ENCODE results near the gene PDXP.

Gene PDXP

GRCh38 chr22:37634417-37634924, 24.1 kb upstream of the PDXP start:
- Mint-ChIP-seq H3K4me1 (ENCODE audit: low read depth) (peaks cover 78% of the 10 kb centered on the region), H3K27me3 (no peaks in the 10 kb centered on the region), H3K36me3 (ENCODE audit: low read depth) (peaks cover 5% of the 10 kb centered on the region), H3K9me3 (no peaks in the 10 kb centered on the region), H3K4me3 (peak overlapping the region; percentile 75), H3K27ac (peak overlapping the region; percentile 92)

DNA sequence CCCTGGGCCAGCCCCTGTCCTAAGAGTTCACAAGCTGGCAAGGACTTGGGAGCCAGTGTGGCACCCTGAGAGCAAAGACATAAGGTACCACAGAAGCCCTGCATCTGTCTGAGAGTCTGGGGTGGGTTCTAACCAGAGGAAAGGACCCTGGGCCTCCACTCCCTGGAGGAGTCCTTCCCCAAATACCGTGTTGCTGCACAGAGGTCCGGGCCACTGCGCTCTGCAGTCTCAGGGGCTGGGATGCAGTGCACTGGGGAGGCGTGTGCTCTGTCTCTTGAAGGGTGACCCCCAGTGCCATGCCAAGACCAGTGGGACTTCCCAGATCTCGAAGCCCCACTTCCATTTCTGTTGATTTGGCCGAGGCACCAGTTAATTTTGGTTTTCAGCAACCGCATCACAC, 23.4 kb upstream of the PDXP start:
- H3K27ac Mint-ChIP-seq: peak overlapping the region; percentile 92
- peaks cover 5% of the 10 kb centered on the region for H3K36me3 Mint-ChIP-seq (ENCODE audit: low read depth)
- H3K4me1 Mint-ChIP-seq (ENCODE audit: low read depth): peaks cover 78% of the 10 kb centered on the region
- H3K9me3 Mint-ChIP-seq: no peaks in the 10 kb centered on the region
- H3K27me3 Mint-ChIP-seq: no peaks in the 10 kb centered on the region
- no peak overlapping the region for H3K4me3 Mint-ChIP-seq

DNA sequence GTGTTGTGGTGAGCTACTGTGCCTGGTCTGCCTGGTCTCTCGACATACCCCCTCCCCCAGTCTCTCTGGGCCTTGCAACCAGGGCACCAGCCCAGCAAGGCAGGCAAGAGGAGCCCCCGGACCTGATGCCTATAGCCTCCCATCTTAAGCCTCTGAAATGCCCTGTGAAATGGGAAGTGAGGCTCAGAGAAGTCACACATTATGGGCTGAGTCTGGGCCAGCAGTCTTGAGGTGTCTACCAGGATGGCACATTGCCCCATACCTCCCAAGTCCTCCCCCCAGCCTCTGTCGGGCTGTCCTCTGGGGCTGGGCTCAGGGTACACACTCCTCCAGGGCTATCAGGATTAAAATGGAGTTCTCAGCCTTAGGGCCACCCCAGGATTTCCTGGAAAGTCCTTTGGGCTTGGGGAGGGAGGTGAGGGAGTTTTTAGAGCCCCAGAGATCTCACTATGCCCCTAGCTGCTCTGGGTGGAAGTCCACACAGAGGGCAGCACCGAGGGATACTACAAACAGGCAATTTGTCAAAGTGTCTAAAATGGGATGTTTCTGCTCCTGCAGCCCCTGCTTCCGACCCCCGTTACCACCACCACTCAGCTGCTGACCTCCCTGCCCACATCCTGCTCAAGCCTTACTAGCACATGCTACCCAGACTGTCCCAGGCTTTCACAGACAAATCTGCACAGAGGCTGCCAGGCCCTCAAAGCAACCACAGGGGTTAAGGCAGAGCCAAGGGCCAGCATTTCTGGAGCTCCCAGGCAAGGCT, 22.2 kb upstream of the PDXP start:
- peak overlapping the region; percentile 7 for H3K4me3 Mint-ChIP-seq
- H3K9me3 Mint-ChIP-seq: no peaks in the 10 kb centered on the region
- peak overlapping the region; percentile 85 for H3K27ac Mint-ChIP-seq
- peaks cover 78% of the 10 kb centered on the region for H3K4me1 Mint-ChIP-seq (ENCODE audit: low read depth)
- peaks cover 5% of the 10 kb centered on the region for H3K36me3 Mint-ChIP-seq (ENCODE audit: low read depth)
- H3K27me3 Mint-ChIP-seq: no peaks in the 10 kb centered on the region

DNA sequence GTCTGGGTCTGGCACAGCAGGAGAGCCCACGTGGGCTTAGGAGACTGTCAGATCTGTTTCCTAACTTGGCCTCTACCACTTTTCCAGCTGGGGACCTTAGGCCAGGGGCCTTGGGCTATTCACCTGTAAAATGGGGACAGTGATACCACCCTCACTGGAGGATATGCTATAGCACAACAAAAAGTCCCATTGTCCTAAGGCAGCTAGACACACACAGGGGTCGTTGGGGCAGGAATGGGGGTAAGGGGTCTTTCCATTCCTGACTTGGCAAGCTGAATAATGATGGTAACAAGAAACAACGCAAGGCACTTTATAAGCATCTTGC, 21.6 kb upstream of the PDXP start:
- Mint-ChIP-seq H3K4me3 (no peak overlapping the region), H3K27me3 (no peaks in the 10 kb centered on the region), H3K27ac (peak overlapping the region; percentile 85), H3K36me3 (ENCODE audit: low read depth) (peaks cover 2% of the 10 kb centered on the region), H3K4me1 (ENCODE audit: low read depth) (peaks cover 78% of the 10 kb centered on the region), H3K9me3 (no peaks in the 10 kb centered on the region)

DNA sequence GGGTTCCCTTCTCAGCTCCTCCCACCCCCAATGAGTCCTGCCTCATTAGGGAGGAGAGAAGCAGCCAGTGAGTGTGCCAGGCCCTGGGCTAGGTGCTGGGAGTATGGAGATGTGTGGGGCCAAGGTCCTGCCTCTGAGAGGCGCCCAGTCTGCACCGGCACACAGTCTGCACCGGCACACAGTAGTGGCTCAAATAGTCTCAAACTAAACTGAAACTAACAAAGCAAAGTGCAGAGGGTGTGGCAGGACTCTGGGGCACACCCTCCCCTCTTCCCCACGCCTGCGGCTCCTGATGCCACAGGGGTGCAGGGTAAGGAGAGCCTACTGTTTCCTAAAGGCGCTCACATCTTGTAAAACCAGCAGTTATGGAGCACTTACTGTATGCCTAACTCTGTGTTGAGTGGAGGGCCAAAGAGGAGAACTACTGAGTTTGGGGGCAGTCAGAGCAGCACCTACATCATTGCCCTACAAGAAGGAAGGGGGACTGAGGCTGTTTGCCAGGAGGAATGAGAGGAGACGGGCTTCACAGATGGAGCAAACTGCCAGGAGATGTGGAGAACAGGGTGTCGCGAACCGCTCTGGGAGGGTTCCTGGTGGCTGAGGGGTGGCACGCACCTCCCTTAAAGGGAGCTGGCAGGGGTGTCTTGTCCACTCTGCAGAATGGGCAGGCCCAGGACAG, 20.0 kb upstream of the PDXP start:
- Mint-ChIP-seq H3K27ac (peak overlapping the region; percentile 53), H3K4me1 (ENCODE audit: low read depth) (peaks cover 70% of the 10 kb centered on the region)

GRCh38 chr22:37639070-37639760, 19.3 kb upstream of the PDXP start, which contains the start of gene SH3BP1:
SH3BP1 (plus strand) TSS chr22:37639669; CDS start chr22:37639788, 119 bp downstream.
- H3K9me3 Mint-ChIP-seq: no peaks in the 10 kb centered on the region
- peak within 1 kb of the TSS; percentile 95 for H3K27ac Mint-ChIP-seq
- H3K4me3 Mint-ChIP-seq: peak within 1 kb of the TSS; percentile 92
- H3K27me3 Mint-ChIP-seq: no peaks in the 10 kb centered on the region
- peaks cover 68% of the 10 kb centered on the region for H3K4me1 Mint-ChIP-seq (ENCODE audit: low read depth)
- H3K36me3 Mint-ChIP-seq (ENCODE audit: low read depth): peaks cover 15% of the 10 kb centered on the region

More for the DNA sequence above, 20.0 kb upstream of the PDXP start:
- H3K4me3 Mint-ChIP-seq: peak overlapping the region; percentile 92
- H3K9me3 Mint-ChIP-seq: no peaks in the 10 kb centered on the region
- no peaks in the 10 kb centered on the region for H3K27me3 Mint-ChIP-seq
- H3K36me3 Mint-ChIP-seq (ENCODE audit: low read depth): peaks cover 11% of the 10 kb centered on the region

DNA sequence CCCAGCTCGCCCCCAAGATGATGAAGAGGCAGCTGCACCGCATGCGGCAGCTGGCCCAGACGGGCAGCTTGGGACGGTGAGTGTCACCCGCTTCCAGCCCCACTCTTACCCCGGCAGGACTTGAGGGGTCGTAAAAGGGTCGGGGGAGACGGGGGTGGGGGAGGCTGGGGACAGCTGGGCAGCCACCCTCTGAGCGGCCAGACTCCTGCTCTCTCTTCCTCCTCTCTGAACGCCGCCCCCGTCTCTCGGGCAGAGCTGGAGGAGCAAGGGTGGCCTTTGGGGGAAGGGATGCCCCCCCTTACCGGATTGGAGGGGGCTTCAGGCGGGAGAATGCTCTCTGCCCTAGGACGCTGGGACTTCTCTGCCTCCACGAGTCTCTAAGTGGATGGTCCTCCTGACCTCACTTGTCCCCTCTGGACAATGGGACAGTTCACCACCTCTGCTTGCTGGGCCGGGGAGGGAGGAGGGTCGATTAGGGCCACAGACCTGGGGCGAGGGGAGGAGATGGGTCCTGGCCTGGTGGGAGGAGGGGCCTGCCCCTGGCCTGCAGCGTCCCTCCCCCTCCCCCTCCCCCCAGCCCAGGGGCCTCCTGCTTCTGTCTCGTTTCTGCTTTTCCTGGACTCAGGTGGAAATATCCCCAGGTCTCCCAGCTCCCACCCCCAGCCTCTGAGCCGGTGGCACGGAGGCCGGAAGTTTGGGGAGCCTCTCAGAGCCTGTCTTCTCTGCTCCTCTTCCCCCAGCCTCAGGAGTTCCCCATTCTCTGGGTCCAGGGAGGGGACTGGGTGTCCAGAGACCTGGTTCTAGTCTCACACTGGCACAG, 18.5 kb upstream of the PDXP start:
- H3K9me3 Mint-ChIP-seq: no peaks in the 10 kb centered on the region
- no peaks in the 10 kb centered on the region for H3K27me3 Mint-ChIP-seq

GRCh38 chr22:37640591-37641560, 17.6 kb upstream of the PDXP start:
- H3K27ac Mint-ChIP-seq: peak overlapping the region; percentile 95
- no peaks in the 10 kb centered on the region for H3K27me3 Mint-ChIP-seq
- H3K36me3 Mint-ChIP-seq (ENCODE audit: low read depth): peaks cover 19% of the 10 kb centered on the region
- H3K4me1 Mint-ChIP-seq (ENCODE audit: low read depth): peaks cover 51% of the 10 kb centered on the region
- H3K9me3 Mint-ChIP-seq: no peaks in the 10 kb centered on the region
- peak overlapping the region; percentile 92 for H3K4me3 Mint-ChIP-seq

More for the DNA sequence above, 18.5 kb upstream of the PDXP start:
- Mint-ChIP-seq H3K27ac (peak overlapping the region; percentile 95), H3K4me3 (peak overlapping the region; percentile 92), H3K36me3 (ENCODE audit: low read depth) (peaks cover 15% of the 10 kb centered on the region), H3K4me1 (ENCODE audit: low read depth) (peaks cover 60% of the 10 kb centered on the region)

- no peaks in the 10 kb centered on the region for H3K27me3 Mint-ChIP-seq
- peak overlapping the region; percentile 92 for H3K4me3 Mint-ChIP-seq
- H3K27ac Mint-ChIP-seq: peak overlapping the region; percentile 26
- peaks cover 19% of the 10 kb centered on the region for H3K36me3 Mint-ChIP-seq (ENCODE audit: low read depth)
- peaks cover 45% of the 10 kb centered on the region for H3K4me1 Mint-ChIP-seq (ENCODE audit: low read depth)
- H3K9me3 Mint-ChIP-seq: no peaks in the 10 kb centered on the region
Observed at GRCh38 chr22:37641561-37641949, 17.0 kb upstream of the PDXP start.

- Mint-ChIP-seq H3K36me3 (ENCODE audit: low read depth) (peaks cover 26% of the 10 kb centered on the region), H3K9me3 (no peaks in the 10 kb centered on the region), H3K4me1 (ENCODE audit: low read depth) (peaks cover 27% of the 10 kb centered on the region)
Observed at GRCh38 chr22:37643225-37643847, 15.2 kb upstream of the PDXP start.

GRCh38 chr22:37647317-37647716, 11.2 kb upstream of the PDXP start:
- Mint-ChIP-seq H3K27me3 (no peaks in the 10 kb centered on the region), H3K27ac (no peak overlapping the region), H3K36me3 (ENCODE audit: low read depth) (peaks cover 45% of the 10 kb centered on the region), H3K9me3 (no peaks in the 10 kb centered on the region), H3K4me1 (ENCODE audit: low read depth) (peaks cover 10% of the 10 kb centered on the region), H3K4me3 (no peak overlapping the region)

More at GRCh38 chr22:37643225-37643847, 15.2 kb upstream of the PDXP start:
- no peaks in the 10 kb centered on the region for H3K27me3 Mint-ChIP-seq
- no peak overlapping the region for H3K4me3 Mint-ChIP-seq
- peak overlapping the region; percentile 36 for H3K27ac Mint-ChIP-seq

GRCh38 chr22:37647928-37648327, 10.6 kb upstream of the PDXP start:
- peaks cover 44% of the 10 kb centered on the region for H3K36me3 Mint-ChIP-seq (ENCODE audit: low read depth)
- H3K27ac Mint-ChIP-seq: no peak overlapping the region
- no peaks in the 10 kb centered on the region for H3K27me3 Mint-ChIP-seq
- no peaks in the 10 kb centered on the region for H3K9me3 Mint-ChIP-seq
- H3K4me1 Mint-ChIP-seq (ENCODE audit: low read depth): peaks cover 10% of the 10 kb centered on the region
- H3K4me3 Mint-ChIP-seq: no peak overlapping the region

DNA sequence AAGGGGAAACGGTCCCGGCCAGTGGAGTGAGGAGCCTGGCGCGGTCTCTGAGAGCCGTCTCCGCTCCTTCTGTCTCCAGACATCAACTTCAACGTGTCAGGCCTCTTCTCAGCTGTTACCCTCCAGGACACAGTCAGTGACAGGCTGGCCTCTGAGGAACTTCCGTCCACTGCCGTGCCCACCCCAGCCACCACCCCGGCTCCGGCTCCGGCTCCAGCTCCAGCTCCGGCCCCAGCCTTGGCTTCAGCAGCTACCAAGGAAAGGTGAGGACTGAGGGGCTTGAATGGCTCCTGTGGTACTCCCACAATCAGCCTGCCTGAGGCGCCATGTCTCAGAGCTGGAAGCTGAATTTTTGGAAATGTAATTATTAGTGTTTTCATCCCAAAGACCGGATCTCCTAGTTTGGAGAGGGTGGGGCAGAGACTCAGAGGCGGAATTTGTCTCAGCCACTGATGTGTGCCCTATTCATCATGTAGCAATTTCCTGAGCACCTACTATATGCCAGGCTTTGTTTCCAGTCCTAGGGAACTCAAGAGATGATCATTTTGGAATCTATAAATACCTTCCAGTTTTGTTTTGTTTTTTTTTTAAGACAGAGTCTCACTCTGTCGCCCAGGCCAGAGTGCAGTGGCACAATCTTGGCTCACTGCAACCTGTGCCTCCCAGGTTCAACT, 7.9 kb upstream of the PDXP start:
- no peak overlapping the region for H3K4me3 Mint-ChIP-seq
- H3K4me1 Mint-ChIP-seq (ENCODE audit: low read depth): no peaks in the 10 kb centered on the region
- H3K36me3 Mint-ChIP-seq (ENCODE audit: low read depth): peaks cover 39% of the 10 kb centered on the region
- no peak overlapping the region for H3K27ac Mint-ChIP-seq
- H3K27me3 Mint-ChIP-seq: no peaks in the 10 kb centered on the region
- H3K9me3 Mint-ChIP-seq: no peaks in the 10 kb centered on the region

All from stimulated activated naive CD8-positive, alpha-beta T cell treated with anti-CD3 and anti-CD28 coated beads, Interleukin-15, Interleukin-2, amounts not matched to agents 100 ng/mL and 50 ng/mL, for 24 hours (primary cell).